Inflammatory macrophage treated with lipopolysaccharide for 4 hours (primary cell): ENCODE results near the gene CHTOP.
"Not testable (repeated sequence)": the region's sequence is repeated elsewhere in the genome, so short reads cannot be mapped to it uniquely, and the experiment has no call there.

ENCODE experiments used
- DNase-seq: peaks from one replicate; pipeline ENCODE4 v3.0.0-alpha.2; 2020

CHTOP gene

DNA sequence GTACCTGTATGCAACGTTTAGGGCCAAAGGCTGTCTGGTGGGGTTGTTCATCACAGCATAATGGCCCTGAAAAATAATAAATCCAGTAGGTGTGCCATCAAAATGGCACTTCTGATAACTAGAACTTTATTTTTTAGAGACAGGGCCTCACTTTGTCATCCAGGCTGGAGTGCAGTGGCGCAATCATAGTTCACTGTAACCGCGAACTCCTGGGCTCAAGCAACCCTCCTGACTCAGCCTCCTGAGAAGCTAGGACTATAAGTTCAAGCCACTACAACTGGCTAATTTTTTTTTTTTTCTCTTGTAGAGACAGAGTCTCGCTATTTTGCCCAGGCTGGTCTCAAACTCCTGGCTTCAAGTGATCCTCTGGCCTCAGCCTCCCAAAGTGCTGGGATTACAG is 29.3 kb downstream of the CHTOP start:
- DNase-seq = no peak

DNA sequence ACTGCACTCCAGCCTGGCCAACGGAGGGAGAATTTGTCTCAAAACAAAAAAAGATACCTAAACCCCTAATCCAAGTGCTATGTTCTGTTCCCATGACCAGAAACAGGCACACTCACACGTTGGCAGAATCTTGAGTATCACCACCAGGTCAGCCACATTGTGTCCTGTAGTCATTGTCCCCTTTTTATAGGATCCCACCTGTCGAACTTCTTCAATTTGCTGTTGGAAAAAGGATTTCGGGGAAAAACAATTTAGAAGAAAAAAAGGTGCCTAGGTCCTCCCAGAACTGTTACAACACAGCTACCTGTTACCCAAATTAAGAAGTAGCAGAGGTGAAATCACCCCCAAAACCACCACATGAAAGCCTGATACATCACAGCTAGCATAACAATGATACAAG is 33.6 kb downstream of the CHTOP start:
- DNase-seq = no peak

DNA sequence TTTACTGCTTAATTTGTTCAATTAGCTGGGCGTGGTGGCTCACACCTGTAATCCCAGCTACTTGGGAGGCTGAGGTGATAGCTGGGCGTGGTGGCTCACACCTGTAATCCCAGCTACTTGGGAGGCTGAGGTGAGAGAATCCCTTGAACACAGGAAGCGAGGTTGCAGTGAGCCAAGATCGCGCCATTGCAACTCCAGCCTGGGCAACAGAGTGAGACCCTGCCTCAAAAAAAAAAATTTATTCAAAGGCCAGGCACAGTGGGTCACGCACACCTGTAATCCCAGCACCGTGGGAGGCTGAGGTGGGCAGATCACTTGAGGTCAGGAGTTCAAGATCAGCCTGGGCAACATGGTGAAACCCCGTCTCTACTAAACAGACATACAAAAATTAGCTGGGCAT is 34.8 kb downstream of the CHTOP start:
- not testable (repeated sequence) for DNase-seq

DNA sequence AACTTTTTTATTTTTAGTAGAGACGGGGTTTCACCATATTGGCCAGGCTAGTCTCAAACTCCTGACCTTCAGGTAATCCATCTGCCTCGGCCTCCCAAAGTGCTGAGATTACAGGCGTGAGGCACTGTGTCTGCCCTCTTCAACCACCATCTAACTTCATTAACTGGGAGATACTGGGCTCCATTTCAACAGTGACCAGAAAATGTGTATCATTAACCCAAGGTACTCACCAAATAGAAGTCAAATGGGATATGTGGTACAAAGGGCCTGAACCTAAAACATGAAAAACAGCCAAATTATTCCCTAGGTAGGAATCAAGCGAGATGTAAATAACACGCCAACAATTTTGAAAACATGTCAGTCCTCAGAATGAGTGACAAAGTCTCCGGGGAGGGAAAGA is 35.7 kb downstream of the CHTOP start:
- DNase-seq = no peak

GRCh38 chr1:153670257-153670858 is 36.5 kb downstream of the CHTOP start:
- DNase-seq = no peak

GRCh38 chr1:153670859-153671627 is 37.2 kb downstream of the CHTOP start, which contains the start of gene ILF2:
Gene ILF2 (minus strand): TSS chr1:153670993. CDS start chr1:153670922, 71 bp downstream.
- peak; percentile 100 for DNase-seq

DNA sequence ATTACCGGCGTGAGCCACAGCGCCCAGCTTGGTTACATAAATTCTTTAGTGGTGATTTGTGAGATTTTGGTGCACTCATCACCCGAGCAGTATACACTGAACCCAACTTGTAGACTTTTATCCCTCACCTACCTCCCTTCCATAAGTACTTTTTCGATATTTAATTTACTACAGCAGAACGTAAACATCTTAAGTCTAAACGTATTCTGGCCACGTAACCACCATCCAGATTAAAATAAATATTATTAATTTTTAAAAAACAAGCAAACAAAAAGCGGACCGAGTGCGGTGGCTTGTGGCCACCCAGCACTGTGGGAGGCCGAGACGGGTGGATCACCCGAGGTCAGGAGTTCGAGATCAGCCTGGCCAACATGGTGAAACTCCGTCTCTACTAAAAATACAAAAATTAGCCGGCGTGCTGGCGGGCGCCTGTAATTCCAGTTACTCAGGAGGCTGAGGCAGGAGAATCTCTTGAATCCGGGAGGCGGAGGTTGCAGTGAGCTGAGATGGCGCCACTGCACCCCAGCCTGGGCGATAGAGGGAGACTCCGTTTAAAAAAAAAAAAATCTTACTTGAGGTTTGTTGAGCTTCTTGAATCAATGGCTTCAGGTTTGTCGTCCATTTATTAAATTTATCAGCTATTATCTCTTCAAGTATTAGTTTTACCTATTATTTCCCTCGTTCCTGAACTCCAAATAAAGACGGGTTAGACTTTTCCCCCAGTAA is 37.9 kb downstream of the CHTOP start:
- peak; percentile 36 for DNase-seq

GRCh38 chr1:153673511-153673910 is 39.6 kb downstream of the CHTOP start:
- no peak for DNase-seq

- DNase-seq = peak; percentile 61
These were observed 44.1 kb downstream of the CHTOP start for GRCh38 chr1:153677718-153678518.

GRCh38 chr1:153678519-153679336 is 44.9 kb downstream of the CHTOP start, which contains the start of gene NPR1:
Gene NPR1 (plus strand): TSS chr1:153678688. CDS start chr1:153679109, 421 bp downstream.
- no peak for DNase-seq

GRCh38 chr1:153679337-153680119 is 45.7 kb downstream of the CHTOP start:
- peak; percentile 23 for DNase-seq

GRCh38 chr1:153680120-153680403 is 46.2 kb downstream of the CHTOP start:
- no peak for DNase-seq

DNA sequence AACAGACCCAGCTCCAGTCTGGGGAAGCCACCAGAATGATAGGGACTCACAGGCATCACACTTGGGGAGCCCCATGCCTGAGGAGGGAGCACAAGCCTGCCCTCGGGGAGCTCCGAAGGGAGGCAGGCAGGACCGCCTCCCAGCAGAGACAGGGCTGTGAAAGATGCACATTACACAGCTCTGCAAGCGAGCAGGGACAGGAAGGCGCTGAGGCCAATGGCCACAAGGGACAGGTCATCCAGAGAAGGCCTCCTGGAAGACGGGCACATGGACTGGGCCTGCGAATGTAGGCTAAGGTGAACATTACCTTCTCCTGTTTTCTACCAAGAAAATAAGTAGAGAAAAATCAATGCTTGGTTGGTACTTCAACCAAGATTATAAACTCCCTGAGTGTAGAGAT is 48.9 kb downstream of the CHTOP start:
- no peak for DNase-seq

DNA sequence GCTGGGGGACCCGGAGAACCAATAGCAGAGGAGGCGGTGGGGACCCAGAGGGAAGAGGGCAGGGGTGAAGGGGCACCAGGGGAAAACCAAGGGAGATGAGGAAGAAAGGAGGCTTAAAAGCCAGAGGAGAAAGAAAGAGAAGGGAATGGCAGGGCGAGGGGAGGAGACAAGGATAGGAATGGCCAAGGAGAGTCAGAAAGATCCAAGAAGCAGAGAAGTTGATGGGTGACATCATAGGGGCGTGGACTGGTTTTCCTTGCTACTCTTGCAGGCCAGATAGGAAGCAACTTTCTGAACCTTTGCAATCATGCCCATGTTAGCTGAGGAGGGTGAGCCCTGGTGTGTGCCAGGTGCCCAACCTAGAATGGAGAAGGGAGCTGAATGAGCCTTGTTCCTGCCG is 50.0 kb downstream of the CHTOP start:
- peak; percentile 45 for DNase-seq

DNA sequence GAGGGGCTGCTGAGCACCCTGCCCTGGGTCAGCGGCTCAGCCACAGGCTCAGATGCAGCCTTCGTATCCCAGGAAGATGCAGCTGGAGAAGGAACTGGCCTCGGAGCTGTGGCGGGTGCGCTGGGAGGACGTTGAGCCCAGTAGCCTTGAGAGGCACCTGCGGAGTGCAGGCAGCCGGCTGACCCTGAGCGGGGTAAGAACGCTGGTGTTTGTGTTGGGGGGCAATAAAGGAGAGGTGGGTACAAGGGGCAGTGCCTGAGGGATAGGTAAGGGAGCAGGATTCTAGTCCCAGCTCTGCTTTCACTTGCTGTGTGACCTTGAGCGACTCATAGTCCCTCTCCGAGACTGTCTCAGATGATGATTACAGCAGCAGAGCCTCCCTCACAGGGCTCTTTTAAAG is 51.0 kb downstream of the CHTOP start:
- DNase-seq = no peak

DNA sequence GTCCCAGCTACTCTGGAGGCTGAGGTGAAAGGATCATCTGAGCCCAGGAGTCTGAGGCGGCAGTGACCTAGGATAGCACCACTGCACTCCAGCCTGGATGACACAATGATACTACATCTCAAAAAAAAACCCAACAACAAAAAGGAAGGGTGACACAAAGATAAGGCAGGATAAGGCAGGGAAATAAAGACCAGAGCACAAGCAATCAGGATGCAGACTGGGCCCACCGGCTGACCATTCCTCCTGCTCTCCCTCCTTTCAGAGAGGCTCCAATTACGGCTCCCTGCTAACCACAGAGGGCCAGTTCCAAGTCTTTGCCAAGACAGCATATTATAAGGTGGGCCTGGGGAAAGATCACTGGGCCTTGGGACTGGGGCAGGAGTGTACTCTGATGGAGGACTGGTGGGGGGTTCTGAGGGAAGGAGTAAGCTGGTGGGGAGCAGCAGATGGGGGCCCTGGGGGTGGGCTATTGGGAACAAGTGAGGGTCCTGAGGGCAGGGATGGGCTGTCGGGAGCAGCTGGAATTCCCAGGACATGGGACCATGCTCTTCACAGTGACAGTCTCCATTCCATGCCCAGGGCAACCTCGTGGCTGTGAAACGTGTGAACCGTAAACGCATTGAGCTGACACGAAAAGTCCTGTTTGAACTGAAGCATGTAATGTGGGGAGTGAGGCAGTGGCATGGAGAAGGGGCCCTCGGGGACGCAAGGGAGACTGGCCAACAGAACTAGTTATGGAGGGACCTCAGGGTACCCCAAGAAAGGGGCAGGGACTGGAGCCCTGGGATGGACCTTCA is 51.9 kb downstream of the CHTOP start:
- no peak for DNase-seq

- DNase-seq = peak; percentile 18
These were observed 53.7 kb downstream of the CHTOP start for GRCh38 chr1:153687346-153688125.

- DNase-seq = peak; percentile 27
These were observed 54.4 kb downstream of the CHTOP start for GRCh38 chr1:153688276-153688675.

GRCh38 chr1:153688736-153689328 is 55.0 kb downstream of the CHTOP start:
- no peak for DNase-seq
